COLO668 (cell line): ENCODE data around the gene GBA2.

ENCODE experiments used
- DNase-seq: peaks from one replicate; lab custom pipeline; 2025; ENCODE audit not compliant: unreplicated experiment; lab: John Stamatoyannopoulos, UW

GBA2 gene

GRCh38 chr9:35767458-35767857 is 18.4 kb upstream of the GBA2 start:
- no peak for DNase-seq

GRCh38 chr9:35766997-35767396 is 18.0 kb upstream of the GBA2 start:
- no peak for DNase-seq

- DNase-seq = no peak
Measured at GRCh38 chr9:35763803-35764202, 14.8 kb upstream of the GBA2 start.

GRCh38 chr9:35763181-35763580 is 14.2 kb upstream of the GBA2 start:
- no peak for DNase-seq

GRCh38 chr9:35760651-35761050 is 11.6 kb upstream of the GBA2 start:
- no peak for DNase-seq

GRCh38 chr9:35759795-35760194 is 10.8 kb upstream of the GBA2 start:
- DNase-seq = no peak

GRCh38 chr9:35758475-35759050 is 9.5 kb upstream of the GBA2 start:
- no peak for DNase-seq

GRCh38 chr9:35757892-35758275 is 8.9 kb upstream of the GBA2 start:
- no peak for DNase-seq

- DNase-seq = peak; percentile 80
Measured at GRCh38 chr9:35757226-35757891, 8.3 kb upstream of the GBA2 start.

- peak; percentile 89 for DNase-seq
Measured at GRCh38 chr9:35756275-35757225, 7.5 kb upstream of the GBA2 start.

GRCh38 chr9:35755071-35755470 is 6.0 kb upstream of the GBA2 start:
- no peak for DNase-seq

GRCh38 chr9:35754264-35754663 is 5.2 kb upstream of the GBA2 start, which contains the start of gene MSMP:
MSMP (minus strand) TSS chr9:35754276; CDS start chr9:35754129, 147 bp downstream.
- DNase-seq = no peak

GRCh38 chr9:35753466-35753865 is 4.4 kb upstream of the GBA2 start:
- no peak for DNase-seq

- no peak for DNase-seq
Measured at GRCh38 chr9:35750256-35750531, 1.2 kb upstream of the GBA2 start.

- DNase-seq = peak; percentile 37
Measured at GRCh38 chr9:35749515-35750255, 657 bp upstream of the GBA2 start.

GRCh38 chr9:35748242-35748857 is 678 bp downstream of the GBA2 start:
- no peak for DNase-seq

- DNase-seq = peak; percentile 5
Measured at GRCh38 chr9:35746583-35746982, 2.4 kb downstream of the GBA2 start.

- DNase-seq = no peak
Measured at GRCh38 chr9:35745569-35745968, 3.5 kb downstream of the GBA2 start.

- no peak for DNase-seq
Measured at GRCh38 chr9:35743880-35744518, 5.0 kb downstream of the GBA2 start.

GRCh38 chr9:35743452-35743851 is 5.6 kb downstream of the GBA2 start:
- no peak for DNase-seq
